Neural cell (in vitro differentiated cells): ENCODE data around the gene BHMT2. TPM values are rescaled to one million over a fixed set of nuclear protein-coding genes. Genes with fewer than 3 reads are reported as not detected.

Experiments
- H2AFZ ChIP-seq: fragments of 200-600, 300-800 bp; sonication (generic), shearing (Covaris generic); 2 replicates; pipeline ENCODE4 v1.6.0; 2014; ENCODE audit warnings: low read depth, mild to moderate bottlenecking, antibody characterized with exemption, low read length, moderate library complexity
- H3F3A ChIP-seq: fragments of 200-600 bp; shearing (Covaris generic); 2 replicates; pipeline ENCODE4 v1.6.1; 2016; ENCODE audit warnings: mild to moderate bottlenecking, moderate library complexity, mixed read lengths, antibody characterized with exemption, low read length; ENCODE audit not compliant: insufficient read depth, poor library complexity, severe bottlenecking
- H3K27ac ChIP-seq: fragments of 200-600, 300-800 bp; sonication (generic), shearing (Covaris generic); 2 replicates; pipeline ENCODE4 v1.5.1; 2014; ENCODE audit warnings: mild to moderate bottlenecking, low read length, moderate library complexity
- H3K27me3 ChIP-seq: fragments of 300-800, 200-600 bp; sonication (generic), shearing (Covaris generic); 2 replicates; pipeline ENCODE4 v1.6.0; 2014; ENCODE audit warnings: mild to moderate bottlenecking, low read depth, low read length, moderate library complexity; ENCODE audit not compliant: insufficient read depth
- H3K36me3 ChIP-seq: fragments of 300-800, 200-600 bp; sonication (generic), shearing (Covaris generic); 2 replicates; pipeline ENCODE4 v1.5.1; 2014; ENCODE audit warnings: mild to moderate bottlenecking, antibody characterized with exemption, low read length, moderate library complexity; ENCODE audit not compliant: insufficient read depth
- H3K4me2 ChIP-seq: fragments of 300-800, 200-600 bp; sonication (generic), shearing (Covaris generic); 2 replicates; pipeline ENCODE4 v1.6.0; 2014; ENCODE audit warnings: mild to moderate bottlenecking, low read length
- H3K4me3 ChIP-seq: fragments of 300-800, 200-600 bp; sonication (generic), shearing (Covaris generic); 2 replicates; pipeline ENCODE4 v1.5.1; 2014; ENCODE audit warnings: mild to moderate bottlenecking, low read length, moderate library complexity
- H3K79me2 ChIP-seq: fragments of 200-600 bp; shearing (Covaris generic); replicated peaks from 2 replicates; pipeline ENCODE4 v1.6.0; 2014; ENCODE audit warnings: mild to moderate bottlenecking, low read length, moderate library complexity; ENCODE audit not compliant: insufficient read depth
- H3K9ac ChIP-seq: fragments of 300-800, 200-600 bp; sonication (generic), shearing (Covaris generic); 2 replicates; pipeline ENCODE4 v1.6.1; 2016; ENCODE audit warnings: mild to moderate bottlenecking, low read length, mixed read lengths
- H3K9me2 ChIP-seq: fragments of 200-600 bp; shearing (Covaris generic); 2 replicates; pipeline ENCODE4 v1.6.1; 2016; ENCODE audit warnings: mild to moderate bottlenecking, low read length, mixed read lengths; ENCODE audit not compliant: insufficient read depth
- H3K9me3 ChIP-seq: fragments of 200-600, 300-800 bp; sonication (generic), shearing (Covaris generic); 2 replicates; pipeline ENCODE4 v1.6.1; 2016; ENCODE audit warnings: mild to moderate bottlenecking, mixed run types, low read length, moderate library complexity, mixed read lengths
- H4K20me1 ChIP-seq: fragments of 200-600 bp; shearing (Covaris generic); 2 replicates; pipeline ENCODE4 v1.6.1; 2016; ENCODE audit warnings: mild to moderate bottlenecking, mixed run types; ENCODE audit not compliant: insufficient read depth
- CTCF ChIP-seq: fragments of 450-650 bp; IDR thresholded peaks from 2 replicates; pipeline ENCODE4 v1.5.1; 2014; ENCODE audit warnings: antibody characterized with exemption, mild to moderate bottlenecking, moderate library complexity; ENCODE audit not compliant: poor library complexity, severe bottlenecking
- EP300 ChIP-seq: fragments of 450-650 bp; conservative IDR thresholded peaks from 2 replicates; pipeline ENCODE4 v1.6.1; 2014; ENCODE audit warnings: antibody characterized with exemption, mild to moderate bottlenecking, moderate library complexity; ENCODE audit not compliant: poor library complexity, severe bottlenecking
- EZH2 ChIP-seq: fragments of 200-600, 300-800 bp; shearing (Covaris generic), sonication (generic); IDR thresholded peaks from 2 replicates; pipeline ENCODE4 v1.6.1; 2014; ENCODE audit warnings: antibody characterized with exemption, low read length, borderline replicate concordance, mild to moderate bottlenecking; ENCODE audit not compliant: insufficient read depth, poor library complexity, severe bottlenecking
- MXI1 ChIP-seq: fragments of 450-650 bp; conservative IDR thresholded peaks from 2 replicates; pipeline ENCODE4 v1.6.1; 2014; ENCODE audit warnings: antibody characterized with exemption, mild to moderate bottlenecking; ENCODE audit not compliant: poor library complexity, severe bottlenecking
- POLR2AphosphoS5 ChIP-seq: IDR thresholded peaks from 2 replicates; pipeline ENCODE4 v1.6.1; 2012
- RAD21 ChIP-seq: fragments of 450-650 bp; conservative IDR thresholded peaks from 2 replicates; pipeline ENCODE4 v1.6.1; 2014; ENCODE audit warnings: antibody characterized with exemption, mild to moderate bottlenecking, moderate library complexity
- REST ChIP-seq: IDR thresholded peaks from 2 replicates; pipeline ENCODE4 v1.6.1; 2012; ENCODE audit warnings: borderline replicate concordance
- SMC3 ChIP-seq: fragments of 450-650 bp; conservative IDR thresholded peaks from 2 replicates; pipeline ENCODE4 v1.6.1; 2014; ENCODE audit warnings: antibody characterized with exemption, mild to moderate bottlenecking, moderate library complexity; ENCODE audit not compliant: poor library complexity
- TAF1 ChIP-seq: IDR thresholded peaks from 2 replicates; pipeline ENCODE4 v1.6.1; 2012; ENCODE audit warnings: low read depth
- polyA plus RNA-seq: library from polyadenylated mRNA; depleted of rRNA; stranded (reverse); fragments of >200 nt; gene quantifications from 2 replicates; pipeline ENCODE4 v1.2.3, GENCODE V29; 2014

BHMT2 gene
- polyA plus RNA-seq, 1 donor from 2014 or later, result not detected

GRCh38 chr5:79047199-79047598 is 22.4 kb upstream of the BHMT2 start:
- Histone ChIP-seq H3K36me3 (no peaks in the 10 kb centered on the region), H3K27ac (no peak overlapping the region), H3K79me2 (no peaks in the 10 kb centered on the region), H3K9me3 (no peaks in the 10 kb centered on the region), H3K27me3 (no peaks in the 10 kb centered on the region), H4K20me1 (no peaks in the 10 kb centered on the region), H3K4me3 (no peak overlapping the region), H3F3A (no peaks in the 10 kb centered on the region), H3K9me2 (no peaks in the 10 kb centered on the region), H3K9ac (no peak overlapping the region), H3K4me2 (no peak overlapping the region), H2AFZ (no peak overlapping the region)
- no peak for TF ChIP-seq CTCF
- TF ChIP-seq REST, result no peak
- TF ChIP-seq EZH2, result no peak
- TF ChIP-seq POLR2AphosphoS5, result no peak
- no peak for TF ChIP-seq SMC3
- no peak for TF ChIP-seq TAF1
- TF ChIP-seq MXI1, result no peak
- no peak for TF ChIP-seq RAD21
- TF ChIP-seq EP300, result no peak

GRCh38 chr5:79048437-79048836 is 21.1 kb upstream of the BHMT2 start:
- H3K4me2 ChIP-seq, result no peak overlapping the region
- H3F3A ChIP-seq, result no peaks in the 10 kb centered on the region
- no peaks in the 10 kb centered on the region for H3K9me2 ChIP-seq
- no peak overlapping the region for H3K9ac ChIP-seq
- no peak overlapping the region for H2AFZ ChIP-seq
- no peak for TF ChIP-seq REST
- no peaks in the 10 kb centered on the region for H3K9me3 ChIP-seq
- no peak overlapping the region for H3K4me3 ChIP-seq
- no peaks in the 10 kb centered on the region for H3K36me3 ChIP-seq
- no peaks in the 10 kb centered on the region for H3K27me3 ChIP-seq
- no peak overlapping the region for H3K27ac ChIP-seq
- no peaks in the 10 kb centered on the region for H4K20me1 ChIP-seq
- no peaks in the 10 kb centered on the region for H3K79me2 ChIP-seq
